Adrenal gland (tissue), 5 donors: ENCODE results near the gene PRKAG3.

Experiments
- POLR2A ChIP-seq, 2 donors: fragments of 450-650 bp; IDR thresholded peaks; one replicate each; pipeline ENCODE4 v1.6.1; 2017; ENCODE audit warnings: antibody characterized with exemption in 2 of 2, mild to moderate bottlenecking in 2 of 2, moderate library complexity in 1 of 2
- TF ChIP-seq, protein P1 (sequence below), 6 experiments: fragments of 450-650 bp in 4 of 6; fragments of 200-600 bp in 2 of 6; sonication (generic) in 1 of 6; IDR thresholded peaks; 1 replicate in 5 of 6; 2 replicates in 1 of 6; pipeline versions ENCODE4 v1.5.1 to v1.8.0; 2016 to 2021; ENCODE audit warnings: antibody characterized with exemption in 6 of 6, mild to moderate bottlenecking in 2 of 6, moderate library complexity in 1 of 6
- donor health status: DM: no; HTN: no; CAD: no.

DNA sequence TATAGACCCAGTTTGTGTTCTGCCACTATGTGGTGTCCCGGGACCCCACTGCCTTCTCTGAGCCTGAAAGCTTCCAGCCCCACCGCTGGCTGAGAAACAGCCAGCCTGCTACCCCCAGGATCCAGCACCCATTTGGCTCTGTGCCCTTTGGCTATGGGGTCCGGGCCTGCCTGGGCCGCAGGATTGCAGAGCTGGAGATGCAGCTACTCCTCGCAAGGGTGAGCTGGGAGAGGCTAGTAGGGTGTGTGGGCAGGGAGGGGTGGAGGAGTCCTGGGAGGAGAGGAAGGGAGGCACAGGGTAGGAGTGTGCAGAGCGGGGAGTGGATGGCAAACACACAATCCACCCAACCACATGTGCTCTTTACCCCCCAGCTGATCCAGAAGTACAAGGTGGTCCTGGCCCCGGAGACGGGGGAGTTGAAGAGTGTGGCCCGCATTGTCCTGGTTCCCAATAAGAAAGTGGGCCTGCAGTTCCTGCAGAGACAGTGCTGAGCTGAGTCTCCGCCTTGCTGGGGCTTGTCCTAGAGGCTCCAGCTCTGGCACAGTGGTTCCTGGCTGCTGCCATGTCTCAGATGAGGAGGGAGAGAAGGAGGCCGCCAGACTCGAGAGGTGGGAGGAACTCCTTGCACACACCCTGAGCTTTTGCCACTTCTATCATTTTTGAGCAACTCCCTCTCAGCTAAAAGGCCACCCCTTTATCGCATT lies 16.9 kb downstream of the PRKAG3 start:
- TF ChIP-seq, protein P1, sequence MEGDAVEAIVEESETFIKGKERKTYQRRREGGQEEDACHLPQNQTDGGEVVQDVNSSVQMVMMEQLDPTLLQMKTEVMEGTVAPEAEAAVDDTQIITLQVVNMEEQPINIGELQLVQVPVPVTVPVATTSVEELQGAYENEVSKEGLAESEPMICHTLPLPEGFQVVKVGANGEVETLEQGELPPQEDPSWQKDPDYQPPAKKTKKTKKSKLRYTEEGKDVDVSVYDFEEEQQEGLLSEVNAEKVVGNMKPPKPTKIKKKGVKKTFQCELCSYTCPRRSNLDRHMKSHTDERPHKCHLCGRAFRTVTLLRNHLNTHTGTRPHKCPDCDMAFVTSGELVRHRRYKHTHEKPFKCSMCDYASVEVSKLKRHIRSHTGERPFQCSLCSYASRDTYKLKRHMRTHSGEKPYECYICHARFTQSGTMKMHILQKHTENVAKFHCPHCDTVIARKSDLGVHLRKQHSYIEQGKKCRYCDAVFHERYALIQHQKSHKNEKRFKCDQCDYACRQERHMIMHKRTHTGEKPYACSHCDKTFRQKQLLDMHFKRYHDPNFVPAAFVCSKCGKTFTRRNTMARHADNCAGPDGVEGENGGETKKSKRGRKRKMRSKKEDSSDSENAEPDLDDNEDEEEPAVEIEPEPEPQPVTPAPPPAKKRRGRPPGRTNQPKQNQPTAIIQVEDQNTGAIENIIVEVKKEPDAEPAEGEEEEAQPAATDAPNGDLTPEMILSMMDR (IDR thresholded peaks at IDR 0.05) = no peak
- TF ChIP-seq POLR2A (IDR thresholded peaks at IDR 0.05) = no peak
